ENCODE measurements around the gene RHOT2.

GRCh38 chr16:629833-630248 is 38.1 kb upstream of the RHOT2 start:
- TF ChIP-seq CTCF (IDR thresholded peaks at IDR 0.05) (no peak), POLR2A (IDR thresholded peaks at IDR 0.05) (no peak)

All from lower leg skin (tissue), 3 donors.